NCI-H1417 treated with DMSO at 0.1 percent for 48 hours (cell line): ENCODE measurements around the gene SLC6A12.
"Not testable (repeated sequence)": the region's sequence is repeated elsewhere in the genome, so short reads cannot be mapped to it uniquely, and the experiment has no call there.

ENCODE experiments used
- DNase-seq: peaks from one replicate; lab custom pipeline; 2025; lab: John Stamatoyannopoulos, UW

The SLC6A12 gene

GRCh38 chr12:214003-214741 lies at the start of gene SLC6A12:
Gene SLC6A12 (minus strand): TSS chr12:214157. CDS start chr12:209986, 4,171 bp downstream.
- DNase-seq, result no peak

GRCh38 chr12:263574-263973 lies 49.6 kb upstream of the SLC6A12 start:
- no peak for DNase-seq

GRCh38 chr12:262817-263216 lies 48.9 kb upstream of the SLC6A12 start, which contains the start of gene SLC6A13:
Gene SLC6A13 (minus strand): TSS chr12:262836. CDS start chr12:260052, 2,784 bp downstream.
- no peak for DNase-seq

GRCh38 chr12:262113-262512 lies 48.2 kb upstream of the SLC6A12 start:
- no peak for DNase-seq

GRCh38 chr12:257521-258321 lies 43.8 kb upstream of the SLC6A12 start:
- no peak for DNase-seq

GRCh38 chr12:256958-257357 lies 43.0 kb upstream of the SLC6A12 start:
- DNase-seq, result no peak

- DNase-seq, result no peak
These were observed 42.3 kb upstream of the SLC6A12 start for GRCh38 chr12:256225-256624.

GRCh38 chr12:254912-255311 lies 41.0 kb upstream of the SLC6A12 start:
- no peak for DNase-seq

- no peak for DNase-seq
These were observed 40.1 kb upstream of the SLC6A12 start for GRCh38 chr12:254039-254438.

- no peak for DNase-seq
These were observed 39.3 kb upstream of the SLC6A12 start for GRCh38 chr12:253116-253831.

GRCh38 chr12:252636-253035 lies 38.7 kb upstream of the SLC6A12 start:
- no peak for DNase-seq

- no peak for DNase-seq
These were observed 33.3 kb upstream of the SLC6A12 start for GRCh38 chr12:247271-247670.

GRCh38 chr12:243381-243780 lies 29.4 kb upstream of the SLC6A12 start:
- DNase-seq, result no peak

GRCh38 chr12:242496-242895 lies 28.5 kb upstream of the SLC6A12 start:
- no peak for DNase-seq

- DNase-seq, result no peak
These were observed 27.3 kb upstream of the SLC6A12 start for GRCh38 chr12:241266-241665.

GRCh38 chr12:240566-240965 lies 26.6 kb upstream of the SLC6A12 start:
- no peak for DNase-seq

- no peak for DNase-seq
These were observed 24.9 kb upstream of the SLC6A12 start for GRCh38 chr12:238736-239398.

- no peak for DNase-seq
These were observed 24.2 kb upstream of the SLC6A12 start for GRCh38 chr12:238116-238515.

- no peak for DNase-seq
These were observed 23.3 kb upstream of the SLC6A12 start for GRCh38 chr12:237026-237815.

- no peak for DNase-seq
These were observed 22.5 kb upstream of the SLC6A12 start for GRCh38 chr12:236445-236844.

GRCh38 chr12:235967-236366 lies 22.0 kb upstream of the SLC6A12 start:
- not testable (repeated sequence) for DNase-seq
